ENCODE results near the gene LANCL3.

GRCh38 chrX:37667141-37667540 lies 95.7 kb downstream of the LANCL3 start:
- TF ChIP-seq ZNF610 (tag by site-specific recombination; IDR thresholded peaks at IDR 0.05; ENCODE audit: borderline replicate concordance) (no peak), REST (tag by site-specific recombination; IDR thresholded peaks at IDR 0.05) (no peak), ZNF23 (tag by site-specific recombination; IDR thresholded peaks at IDR 0.05; ENCODE audit: borderline replicate concordance) (no peak)

Data from HEK293 (cell line).